ENCODE measurements around the gene SASS6.

The SASS6 gene

GRCh38 chr1:100109554-100110066 is 23.1 kb downstream of the SASS6 start:
- no peak for DNase-seq (ENCODE audit: low spot score)

- no peak for DNase-seq (ENCODE audit: low spot score)
These were observed 25.0 kb downstream of the SASS6 start for GRCh38 chr1:100107696-100108095.

GRCh38 chr1:100101564-100101963 is 31.2 kb downstream of the SASS6 start:
- no peak for DNase-seq (ENCODE audit: low spot score)

GRCh38 chr1:100100202-100100601 is 32.5 kb downstream of the SASS6 start:
- DNase-seq (ENCODE audit: low spot score) = no peak

- no peak for DNase-seq (ENCODE audit: low spot score)
These were observed 42.3 kb downstream of the SASS6 start for GRCh38 chr1:100090471-100090870.

- no peak for DNase-seq (ENCODE audit: low spot score)
These were observed 43.6 kb downstream of the SASS6 start for GRCh38 chr1:100089082-100089481.

- DNase-seq (ENCODE audit: low spot score) = no peak
These were observed 45.3 kb downstream of the SASS6 start for GRCh38 chr1:100087396-100087795.

- no peak for DNase-seq (ENCODE audit: low spot score)
These were observed 52.4 kb downstream of the SASS6 start for GRCh38 chr1:100080331-100080730.

GRCh38 chr1:100077531-100077930 is 55.2 kb downstream of the SASS6 start:
- no peak for DNase-seq (ENCODE audit: low spot score)

- no peak for DNase-seq (ENCODE audit: low spot score)
These were observed 56.0 kb downstream of the SASS6 start for GRCh38 chr1:100076744-100077143.

- no peak for DNase-seq (ENCODE audit: low spot score)
These were observed 56.4 kb downstream of the SASS6 start for GRCh38 chr1:100076319-100076718.

GRCh38 chr1:100075773-100076172 is 57.0 kb downstream of the SASS6 start:
- no peak for DNase-seq (ENCODE audit: low spot score)

- DNase-seq (ENCODE audit: low spot score) = no peak
These were observed 57.9 kb downstream of the SASS6 start for GRCh38 chr1:100074604-100075395.

GRCh38 chr1:100073531-100073930 is 59.2 kb downstream of the SASS6 start:
- DNase-seq (ENCODE audit: low spot score) = no peak

- no peak for DNase-seq (ENCODE audit: low spot score)
These were observed 62.4 kb downstream of the SASS6 start for GRCh38 chr1:100070201-100070939.

- DNase-seq (ENCODE audit: low spot score) = no peak
These were observed 66.8 kb downstream of the SASS6 start for GRCh38 chr1:100065969-100066227.

GRCh38 chr1:100065183-100065968 is 67.4 kb downstream of the SASS6 start:
- no peak for DNase-seq (ENCODE audit: low spot score)

GRCh38 chr1:100061681-100062080 is 71.0 kb downstream of the SASS6 start:
- DNase-seq (ENCODE audit: low spot score) = no peak

GRCh38 chr1:100053727-100054126 is 79.0 kb downstream of the SASS6 start:
- no peak for DNase-seq (ENCODE audit: low spot score)

- no peak for DNase-seq (ENCODE audit: low spot score)
These were observed 79.6 kb downstream of the SASS6 start for GRCh38 chr1:100053119-100053518.

- DNase-seq (ENCODE audit: low spot score) = no peak
These were observed 80.8 kb downstream of the SASS6 start for GRCh38 chr1:100051893-100052292.

GRCh38 chr1:100051401-100051800 is 81.3 kb downstream of the SASS6 start:
- DNase-seq (ENCODE audit: low spot score) = no peak

- DNase-seq (ENCODE audit: low spot score) = no peak
These were observed 82.6 kb downstream of the SASS6 start for GRCh38 chr1:100050139-100050538.
